ENCODE results near the gene PAGE2.
A peak's percentile ranks its signal among the peaks of the same experiment; 100 is the strongest.
"Not testable (repeated sequence)": the region's sequence is repeated elsewhere in the genome, so short reads cannot be mapped to it uniquely, and the experiment has no call there.

The PAGE2 gene

DNA sequence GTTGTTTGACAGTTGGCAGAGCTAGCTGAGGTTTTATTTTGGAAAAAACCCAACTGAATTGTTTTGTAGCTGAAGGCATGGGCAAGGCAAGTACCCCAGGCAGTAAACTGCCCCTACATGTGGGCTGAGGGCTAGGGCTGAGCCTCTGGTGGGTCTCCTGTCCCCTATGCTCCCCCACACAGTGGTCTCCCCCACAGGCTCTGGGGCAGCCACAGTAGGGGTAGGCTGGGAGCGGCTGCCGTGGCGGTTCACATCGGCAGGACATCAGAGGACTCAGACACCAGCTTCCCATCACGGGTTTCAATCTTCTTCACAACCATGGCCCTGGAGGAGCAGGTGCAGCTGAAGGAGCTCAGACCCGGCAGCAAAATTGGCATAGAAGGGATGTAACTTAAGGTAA, 47.3 kb upstream of the PAGE2 start:
- TF ChIP-seq TCF4 (CRISPR knock-in tag; IDR thresholded peaks at IDR 0.05; ENCODE audit: borderline replicate concordance) (no peak), OSR1 (CRISPR knock-in tag; IDR thresholded peaks at IDR 0.05) (no peak), POU6F1 (CRISPR knock-in tag; IDR thresholded peaks at IDR 0.05; ENCODE audit: borderline replicate concordance, low read depth) (no peak), CSRNP3 (CRISPR knock-in tag; IDR thresholded peaks at IDR 0.05) (no peak), ZFP30 (CRISPR knock-in tag; IDR thresholded peaks at IDR 0.05) (no peak), TSHZ2 (CRISPR knock-in tag; IDR thresholded peaks at IDR 0.05) (no peak), ARNTL (CRISPR knock-in tag; IDR thresholded peaks at IDR 0.05; ENCODE audit: borderline replicate concordance, low read depth) (no peak), BACH2 (CRISPR knock-in tag; IDR thresholded peaks at IDR 0.05; ENCODE audit: borderline replicate concordance) (no peak), ZFP3 (CRISPR knock-in tag; IDR thresholded peaks at IDR 0.05) (no peak), RARB (CRISPR knock-in tag; IDR thresholded peaks at IDR 0.05) (no peak), TOX (CRISPR knock-in tag; IDR thresholded peaks at IDR 0.05; ENCODE audit: borderline replicate concordance) (no peak), SNAI2 (CRISPR knock-in tag; IDR thresholded peaks at IDR 0.05) (no peak), GLIS3 (CRISPR knock-in tag; IDR thresholded peaks at IDR 0.05) (no peak), ISL1 (CRISPR knock-in tag; IDR thresholded peaks at IDR 0.05) (no peak), PPARA (CRISPR knock-in tag; IDR thresholded peaks at IDR 0.05; ENCODE audit: borderline replicate concordance) (no peak), ESRRG (CRISPR knock-in tag; IDR thresholded peaks at IDR 0.05) (no peak), ZNF565 (CRISPR knock-in tag; conservative IDR thresholded peaks at IDR 0.05; ENCODE audit: low read depth) (no peak)
- TF ChIP-seq, protein P1, sequence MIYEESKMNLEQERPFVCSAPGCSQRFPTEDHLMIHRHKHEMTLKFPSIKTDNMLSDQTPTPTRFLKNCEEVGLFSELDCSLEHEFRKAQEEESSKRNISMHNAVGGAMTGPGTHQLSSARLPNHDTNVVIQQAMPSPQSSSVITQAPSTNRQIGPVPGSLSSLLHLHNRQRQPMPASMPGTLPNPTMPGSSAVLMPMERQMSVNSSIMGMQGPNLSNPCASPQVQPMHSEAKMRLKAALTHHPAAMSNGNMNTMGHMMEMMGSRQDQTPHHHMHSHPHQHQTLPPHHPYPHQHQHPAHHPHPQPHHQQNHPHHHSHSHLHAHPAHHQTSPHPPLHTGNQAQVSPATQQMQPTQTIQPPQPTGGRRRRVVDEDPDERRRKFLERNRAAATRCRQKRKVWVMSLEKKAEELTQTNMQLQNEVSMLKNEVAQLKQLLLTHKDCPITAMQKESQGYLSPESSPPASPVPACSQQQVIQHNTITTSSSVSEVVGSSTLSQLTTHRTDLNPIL (CRISPR knock-in tag; IDR thresholded peaks at IDR 0.05; ENCODE audit: low read depth), result no peak
- TF ChIP-seq, protein P2, sequence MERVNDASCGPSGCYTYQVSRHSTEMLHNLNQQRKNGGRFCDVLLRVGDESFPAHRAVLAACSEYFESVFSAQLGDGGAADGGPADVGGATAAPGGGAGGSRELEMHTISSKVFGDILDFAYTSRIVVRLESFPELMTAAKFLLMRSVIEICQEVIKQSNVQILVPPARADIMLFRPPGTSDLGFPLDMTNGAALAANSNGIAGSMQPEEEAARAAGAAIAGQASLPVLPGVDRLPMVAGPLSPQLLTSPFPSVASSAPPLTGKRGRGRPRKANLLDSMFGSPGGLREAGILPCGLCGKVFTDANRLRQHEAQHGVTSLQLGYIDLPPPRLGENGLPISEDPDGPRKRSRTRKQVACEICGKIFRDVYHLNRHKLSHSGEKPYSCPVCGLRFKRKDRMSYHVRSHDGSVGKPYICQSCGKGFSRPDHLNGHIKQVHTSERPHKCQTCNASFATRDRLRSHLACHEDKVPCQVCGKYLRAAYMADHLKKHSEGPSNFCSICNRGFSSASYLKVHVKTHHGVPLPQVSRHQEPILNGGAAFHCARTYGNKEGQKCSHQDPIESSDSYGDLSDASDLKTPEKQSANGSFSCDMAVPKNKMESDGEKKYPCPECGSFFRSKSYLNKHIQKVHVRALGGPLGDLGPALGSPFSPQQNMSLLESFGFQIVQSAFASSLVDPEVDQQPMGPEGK (CRISPR knock-in tag; IDR thresholded peaks at IDR 0.05; ENCODE audit: borderline replicate concordance), result no peak
- no peak for ATAC-seq

- not testable (repeated sequence) for ATAC-seq
These were observed 38.2 kb upstream of the PAGE2 start for GRCh38 chrX:55050599-55050998.

DNA sequence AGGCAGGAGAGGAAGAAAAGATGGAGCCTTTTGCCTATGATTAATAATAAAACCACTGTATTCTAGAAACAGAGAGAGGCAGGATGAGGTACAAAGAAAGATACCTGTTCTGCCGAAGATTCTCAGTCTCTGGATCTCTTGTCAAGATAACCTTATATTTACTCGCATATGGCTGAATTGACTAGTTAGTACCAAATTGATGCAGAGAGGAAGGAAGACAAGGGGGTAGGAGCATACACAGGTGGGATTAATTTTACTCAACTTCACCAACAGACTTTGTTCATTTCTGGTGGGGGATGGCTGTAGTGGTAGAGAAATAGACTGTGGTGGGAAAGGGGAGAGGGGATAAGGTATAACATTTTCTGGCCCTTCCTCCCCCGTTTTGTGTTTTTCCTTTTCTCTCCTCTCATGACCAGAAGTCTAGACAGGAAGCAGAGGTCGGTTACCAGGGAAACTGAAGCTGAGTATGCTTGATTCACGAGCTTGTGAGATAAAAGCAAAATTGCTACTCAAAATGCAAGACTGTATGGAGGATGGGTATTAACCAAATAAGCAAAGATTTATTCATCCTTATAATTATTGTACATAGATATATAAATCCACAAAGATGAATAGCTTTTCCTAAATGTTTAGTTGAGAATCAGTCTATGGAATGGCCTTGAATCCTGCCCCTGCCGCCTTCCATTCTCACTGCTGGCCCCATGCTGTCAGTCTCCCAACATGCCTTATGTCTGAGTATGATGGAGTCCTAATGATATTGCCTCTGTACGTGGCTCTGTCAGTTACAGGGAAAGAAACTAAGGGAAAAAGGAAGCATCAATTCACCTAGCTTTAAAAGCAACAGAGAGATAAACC, 31.8 kb upstream of the PAGE2 start:
- TF ChIP-seq SNAI2 (CRISPR knock-in tag; IDR thresholded peaks at IDR 0.05) (no peak), ZC3H10 (CRISPR knock-in tag; IDR thresholded peaks at IDR 0.05) (no peak), ZFP3 (CRISPR knock-in tag; IDR thresholded peaks at IDR 0.05) (no peak), ISL1 (CRISPR knock-in tag; IDR thresholded peaks at IDR 0.05) (no peak), RARB (CRISPR knock-in tag; IDR thresholded peaks at IDR 0.05) (no peak), CSDC2 (CRISPR knock-in tag; IDR thresholded peaks at IDR 0.05) (no peak), ESRRG (CRISPR knock-in tag; IDR thresholded peaks at IDR 0.05) (no peak), BACH2 (CRISPR knock-in tag; IDR thresholded peaks at IDR 0.05; ENCODE audit: borderline replicate concordance) (no peak), PPARA (CRISPR knock-in tag; IDR thresholded peaks at IDR 0.05; ENCODE audit: borderline replicate concordance) (no peak)
- TF ChIP-seq, protein P1 (CRISPR knock-in tag; IDR thresholded peaks at IDR 0.05; ENCODE audit: low read depth), result no peak
- ATAC-seq, result peak; percentile 24; the same call in 2 of the 3 replicates

Data from SK-N-SH treated with all-trans-retinoic acid at 6 μM for 48 hours (cell line).